NCI-H128 (cell line): Measurements from ENCODE around the gene SPRED2.
"Not testable (repeated sequence)": the region's sequence is repeated elsewhere in the genome, so short reads cannot be mapped to it uniquely, and the experiment has no call there.

Source experiments
- DNase-seq: peaks from one replicate; lab custom pipeline; 2025; ENCODE audit not compliant: unreplicated experiment; lab: John Stamatoyannopoulos, UW

The SPRED2 gene

DNA sequence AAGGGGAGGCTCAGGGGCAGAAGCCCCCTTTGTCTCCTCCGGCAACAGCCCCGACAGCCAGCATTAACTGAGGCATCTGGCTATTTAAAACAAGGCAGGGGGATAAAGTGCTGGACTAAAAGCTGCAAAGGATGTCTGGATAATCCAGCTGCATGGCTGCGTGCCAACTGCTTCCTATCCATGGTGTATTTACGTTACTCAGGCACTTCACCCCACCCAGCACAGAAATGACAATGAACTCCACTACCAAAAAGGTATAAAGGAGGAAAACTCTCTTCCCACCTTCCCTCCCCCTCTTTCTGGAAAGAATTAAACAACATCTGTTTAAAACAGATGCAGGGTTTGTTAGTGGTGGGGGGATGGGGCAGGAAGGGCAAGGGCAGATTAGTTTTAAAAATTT, 82.5 kb downstream of the SPRED2 start:
- peak; percentile 46 for DNase-seq

DNA sequence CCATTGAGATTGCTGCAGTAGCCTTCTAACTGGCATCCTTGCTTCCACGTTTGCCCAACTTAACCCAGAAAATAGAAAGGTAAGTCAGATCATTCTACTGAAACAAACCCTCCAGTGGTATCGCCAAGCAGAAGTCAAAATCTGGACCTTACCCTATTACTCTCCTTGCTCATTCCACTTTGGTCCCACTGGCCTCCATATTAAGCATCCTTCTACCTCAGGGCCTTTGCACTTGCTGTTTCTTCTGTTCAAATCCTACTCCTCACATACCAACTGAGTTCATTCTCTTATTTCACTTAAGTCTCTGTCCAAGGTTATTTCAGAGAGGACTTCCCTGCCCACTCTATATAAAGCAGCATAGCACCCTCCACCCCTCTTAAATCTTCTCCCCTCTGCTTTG, 84.5 kb downstream of the SPRED2 start:
- no peak for DNase-seq

DNA sequence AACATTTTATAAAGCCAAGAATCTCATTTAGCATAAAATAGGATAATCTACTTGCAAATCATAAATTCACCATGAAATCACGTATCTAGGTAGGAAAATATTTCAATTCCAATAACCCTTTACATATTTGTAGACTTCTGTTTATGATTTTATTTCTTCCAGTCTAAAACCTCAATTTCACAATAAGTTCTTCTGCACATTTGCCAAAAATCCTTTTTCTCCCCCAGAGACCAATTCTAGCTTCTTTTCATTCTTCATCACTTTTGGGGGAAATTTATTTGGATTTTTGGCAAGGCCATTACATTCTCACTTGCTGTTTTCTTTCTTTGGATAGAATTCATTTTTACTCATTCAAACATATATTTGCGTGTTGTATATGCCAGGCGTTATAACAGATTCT, 86.8 kb downstream of the SPRED2 start:
- DNase-seq, result no peak

DNA sequence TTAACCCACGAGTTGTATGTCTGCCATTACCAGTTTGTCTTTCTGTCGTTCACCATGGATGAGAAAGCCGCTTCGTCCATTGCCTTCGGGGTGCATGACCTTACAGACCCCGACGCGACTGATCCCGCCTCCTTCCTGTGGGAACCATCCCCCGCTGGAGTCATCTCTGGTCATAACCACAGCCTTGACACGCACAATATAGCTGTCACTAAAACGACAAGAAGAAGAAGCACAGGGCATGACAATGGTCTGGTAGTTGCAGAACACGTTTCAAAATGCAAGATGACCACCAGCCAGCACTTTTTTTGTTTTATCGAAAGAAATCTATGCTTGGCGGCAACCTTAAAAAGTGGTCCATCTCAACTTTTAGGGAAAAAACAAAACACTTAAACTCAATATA, 87.7 kb downstream of the SPRED2 start:
- DNase-seq, result no peak

DNA sequence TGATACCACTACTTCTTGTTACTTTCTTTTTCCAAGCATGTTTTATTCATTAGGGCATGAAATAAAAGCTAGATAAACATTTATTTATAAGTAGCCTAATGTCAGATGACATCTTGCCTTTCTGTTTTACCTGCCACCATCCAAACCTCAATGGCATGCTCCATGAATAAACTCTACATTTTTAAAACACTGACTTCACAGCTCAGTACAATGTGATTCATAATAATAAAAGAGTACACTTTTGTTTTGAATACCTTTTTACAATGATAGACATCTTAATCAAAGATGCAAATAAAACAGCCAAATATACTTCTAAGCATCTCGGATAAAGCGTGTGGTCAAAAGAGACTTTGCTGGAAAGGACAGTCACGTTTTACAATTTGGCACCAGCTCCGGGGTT, 88.2 kb downstream of the SPRED2 start:
- no peak for DNase-seq

DNA sequence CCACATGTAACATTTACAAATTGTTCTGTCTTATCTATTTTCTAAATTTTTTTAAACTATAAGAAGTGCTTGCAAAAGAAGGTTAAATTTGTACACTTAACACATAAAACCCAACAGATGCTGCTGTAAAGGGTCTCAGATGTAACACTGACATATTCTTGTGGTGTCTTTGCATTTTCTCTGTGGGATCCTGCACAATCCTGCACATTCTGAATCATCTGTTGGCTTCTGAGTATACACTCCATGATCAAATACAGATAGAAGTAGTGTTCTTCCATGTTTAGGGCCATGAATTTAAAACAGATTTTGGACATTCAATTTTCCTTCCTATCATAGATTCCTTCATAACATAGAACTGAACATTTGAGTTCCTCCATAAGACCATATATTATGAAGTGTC, 89.0 kb downstream of the SPRED2 start:
- DNase-seq, result no peak

DNA sequence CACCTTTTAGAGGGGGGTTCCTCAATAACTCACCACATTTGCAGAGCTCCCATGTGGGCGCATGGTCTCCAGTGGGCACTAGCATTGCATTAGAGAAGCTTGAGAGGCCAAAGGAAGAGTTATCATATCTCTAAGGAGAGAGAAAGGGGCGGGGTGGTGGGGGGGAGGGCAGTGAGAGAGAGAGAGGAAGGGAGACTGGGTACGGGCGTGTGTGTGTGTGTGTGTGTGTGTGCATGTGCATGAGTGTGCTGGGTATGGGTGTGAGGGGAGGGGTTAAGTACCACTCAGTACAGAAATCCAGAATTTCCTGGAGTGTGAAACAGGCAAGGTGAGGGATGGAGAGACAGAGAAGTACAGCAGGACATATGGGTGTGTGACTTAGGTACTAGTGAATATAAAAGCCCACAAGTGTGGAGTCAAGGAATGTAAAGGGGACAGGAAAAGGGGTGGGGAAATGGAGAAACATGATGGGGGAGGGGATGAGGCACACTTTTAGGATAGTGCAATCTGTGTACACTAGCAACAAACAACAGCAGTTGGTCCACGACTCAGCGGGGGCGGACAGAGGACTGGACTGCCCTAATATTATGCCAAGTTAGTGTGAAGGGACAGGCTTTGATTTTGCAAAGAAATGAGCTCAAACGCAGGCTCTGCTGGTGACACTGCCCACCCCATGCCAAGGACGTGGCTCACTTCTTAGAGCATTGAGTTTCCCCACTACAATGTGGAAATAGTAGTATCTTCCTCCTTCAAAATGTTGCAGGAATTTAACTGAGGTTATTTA, 91.3 kb downstream of the SPRED2 start:
- no peak for DNase-seq

DNA sequence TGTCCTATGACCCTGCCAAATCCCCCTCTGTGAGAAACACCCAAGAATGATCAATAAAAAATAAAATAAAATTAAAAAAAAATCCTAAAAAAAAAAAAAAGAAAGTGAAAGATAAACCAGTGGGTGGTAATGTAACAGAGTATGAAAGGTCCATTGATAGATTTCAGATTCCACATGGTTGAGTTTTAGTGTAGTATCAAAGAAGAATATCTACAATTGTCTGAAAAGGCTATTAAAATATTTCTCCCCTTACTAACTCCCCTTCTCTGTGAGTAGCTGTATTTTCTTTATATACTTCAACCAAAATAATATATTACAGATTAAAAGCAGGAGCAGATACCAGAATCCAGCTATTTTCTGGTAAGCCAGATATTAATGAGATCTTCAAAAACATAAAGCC, 92.8 kb downstream of the SPRED2 start:
- no peak for DNase-seq

DNA sequence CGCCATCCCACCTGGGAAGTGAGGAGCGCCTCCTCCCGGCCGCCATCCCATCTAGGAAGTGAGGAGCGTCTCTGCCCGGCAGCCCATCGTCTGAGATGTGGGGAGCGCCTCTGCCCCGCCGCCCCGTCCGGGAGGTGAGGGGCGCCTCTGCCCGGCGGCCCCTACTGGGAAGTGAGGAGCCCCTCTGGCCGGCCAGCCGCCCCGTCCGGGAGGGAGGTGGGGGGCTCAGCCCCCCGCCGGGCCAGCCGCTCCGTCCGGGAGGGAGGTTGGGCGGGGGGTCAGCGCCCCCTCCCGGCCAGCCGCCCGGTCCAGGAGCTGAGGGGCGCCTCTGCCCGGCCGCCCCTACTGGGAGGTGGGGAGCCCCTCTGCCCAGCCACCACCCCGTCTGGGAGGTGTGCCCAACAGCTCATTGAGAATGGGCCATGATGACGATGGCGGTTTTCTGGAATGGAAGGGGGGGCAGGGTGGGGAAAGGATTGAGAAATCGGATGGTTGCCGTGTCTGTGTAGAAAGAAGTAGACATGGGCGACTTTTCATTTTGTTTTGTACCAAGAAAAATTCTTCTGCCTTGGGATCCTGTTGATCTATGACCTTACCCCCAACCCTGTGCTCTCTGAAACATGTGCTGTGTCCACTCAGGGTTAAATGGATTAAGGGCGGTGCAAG, 93.4 kb downstream of the SPRED2 start:
- DNase-seq, result not testable (repeated sequence)

DNA sequence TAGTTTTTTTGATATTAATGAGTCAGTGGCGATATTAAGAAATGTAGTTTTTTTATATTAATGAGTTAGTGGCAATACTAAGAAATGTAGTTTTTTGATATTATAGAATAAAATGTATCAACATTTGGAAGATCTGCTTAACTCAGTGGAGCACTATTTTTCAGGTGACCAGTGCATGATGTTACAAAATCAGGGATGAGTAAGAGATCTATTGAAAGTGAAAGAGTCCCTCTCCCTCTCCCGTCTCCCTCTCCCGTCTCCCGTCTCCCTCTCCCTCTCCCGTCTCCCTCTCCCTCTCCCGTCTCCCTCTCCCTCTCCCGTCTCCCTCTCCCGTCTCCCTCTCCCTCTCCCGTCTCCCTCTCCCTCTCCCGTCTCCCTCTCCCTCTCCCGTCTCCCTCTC, 94.5 kb downstream of the SPRED2 start:
- DNase-seq, result not testable (repeated sequence)

DNA sequence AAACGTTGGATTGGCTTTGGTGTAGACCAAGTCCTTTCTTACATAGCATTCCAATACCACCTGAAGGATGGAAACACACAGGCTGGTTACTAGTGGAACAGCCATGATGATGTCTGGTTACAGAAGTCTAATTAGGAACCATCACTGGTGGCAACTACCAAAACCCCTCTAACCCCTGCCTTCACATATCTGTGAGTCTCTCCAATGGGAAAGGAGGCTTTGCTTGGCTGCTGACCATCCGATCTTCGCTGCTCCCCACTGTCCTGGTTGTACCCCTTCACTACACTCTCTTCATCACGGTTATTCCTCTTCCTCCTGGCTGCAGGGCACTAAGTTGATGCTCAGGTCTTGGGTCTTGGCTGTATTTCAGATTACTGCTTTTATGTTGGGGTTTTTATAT, 97.7 kb downstream of the SPRED2 start:
- DNase-seq, result no peak

DNA sequence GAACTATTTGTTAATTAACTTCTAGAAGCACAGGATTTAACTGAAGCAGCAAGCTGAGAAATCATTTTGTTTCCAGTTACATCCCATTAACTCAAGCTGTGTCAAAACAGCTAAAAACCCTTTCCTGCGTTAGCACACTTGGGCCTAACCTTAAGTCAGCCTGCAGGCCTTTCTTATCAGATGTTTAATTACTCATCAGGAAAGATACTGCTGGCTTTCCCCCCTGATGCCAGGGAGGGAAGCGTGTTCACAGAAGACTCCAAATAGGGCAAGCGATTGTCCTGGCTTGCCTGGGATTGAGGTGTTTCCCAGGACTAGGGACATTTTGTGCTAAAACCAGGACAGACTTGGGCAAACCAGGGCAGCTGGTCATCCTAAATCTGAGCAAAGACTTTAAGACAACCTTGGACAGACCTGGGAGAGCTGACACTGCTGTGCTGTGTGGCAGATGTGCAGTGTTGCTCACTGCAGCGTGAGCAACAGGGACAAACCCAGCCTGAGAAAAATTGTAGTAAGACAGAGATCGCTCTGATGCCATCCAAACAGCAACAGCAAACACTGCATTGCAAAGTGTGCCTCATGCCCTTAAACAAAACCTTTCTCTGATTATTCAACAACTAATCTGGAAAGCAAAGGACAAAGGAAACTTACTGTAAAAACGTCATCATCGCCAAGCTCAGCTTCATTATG, 100.9 kb downstream of the SPRED2 start:
- no peak for DNase-seq

DNA sequence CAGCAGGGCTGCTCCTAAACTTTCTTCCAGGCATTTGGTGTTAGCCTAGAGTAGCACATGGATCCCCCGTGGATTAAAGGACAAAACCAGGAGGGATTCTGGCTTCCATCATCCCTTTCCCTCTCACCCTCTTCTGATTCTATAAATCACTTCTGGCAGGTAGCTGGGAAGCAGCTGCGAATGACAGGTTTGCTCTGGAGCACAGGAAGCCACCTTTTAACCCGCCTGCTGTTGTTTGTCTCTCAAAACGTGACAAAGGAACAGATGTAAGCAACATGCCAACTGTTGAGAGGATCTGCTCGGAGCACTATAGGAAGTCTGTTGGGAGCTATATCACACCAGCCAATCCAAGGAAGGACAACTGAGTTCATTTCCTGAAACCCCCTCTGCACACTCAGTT, 102.9 kb downstream of the SPRED2 start:
- DNase-seq, result peak; percentile 45

DNA sequence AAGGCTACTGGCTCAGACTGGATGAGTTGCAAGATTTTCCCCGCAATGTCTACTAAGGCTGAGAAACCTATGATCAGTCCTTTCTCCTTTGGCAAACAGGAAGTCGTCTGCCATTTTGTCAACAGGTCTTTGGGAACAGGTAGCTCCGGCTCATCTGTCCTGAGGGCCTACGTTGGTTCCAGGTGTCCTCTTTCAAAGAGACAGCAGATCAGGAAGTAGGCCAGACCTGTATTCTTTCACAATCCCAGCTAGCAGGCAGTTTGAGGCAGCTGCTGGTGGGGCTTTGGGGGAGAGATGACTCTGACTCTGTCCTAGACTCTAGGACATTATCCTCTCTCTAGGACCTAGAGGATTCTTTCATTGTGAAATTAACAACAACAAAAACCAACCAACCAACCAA, 106.1 kb downstream of the SPRED2 start:
- DNase-seq, result no peak

DNA sequence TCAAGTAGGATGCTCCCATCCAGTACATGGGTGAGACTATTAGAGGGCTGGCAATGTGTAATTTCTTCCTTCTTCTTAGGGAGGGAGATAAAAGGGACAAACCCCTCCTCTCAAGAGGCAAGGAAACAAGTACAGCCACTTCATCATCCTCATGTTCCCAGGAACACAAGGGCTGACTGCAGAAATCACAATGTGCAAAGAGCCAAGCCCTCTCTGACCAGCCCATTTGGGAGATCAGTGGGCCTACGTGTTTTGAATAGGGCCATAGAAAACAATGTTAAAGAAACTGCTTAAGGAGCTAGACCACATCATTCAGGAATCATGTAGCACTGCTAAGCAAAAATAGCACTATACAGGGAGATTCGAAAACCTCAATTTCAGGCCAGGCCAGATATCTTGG, 107.3 kb downstream of the SPRED2 start:
- DNase-seq, result no peak

DNA sequence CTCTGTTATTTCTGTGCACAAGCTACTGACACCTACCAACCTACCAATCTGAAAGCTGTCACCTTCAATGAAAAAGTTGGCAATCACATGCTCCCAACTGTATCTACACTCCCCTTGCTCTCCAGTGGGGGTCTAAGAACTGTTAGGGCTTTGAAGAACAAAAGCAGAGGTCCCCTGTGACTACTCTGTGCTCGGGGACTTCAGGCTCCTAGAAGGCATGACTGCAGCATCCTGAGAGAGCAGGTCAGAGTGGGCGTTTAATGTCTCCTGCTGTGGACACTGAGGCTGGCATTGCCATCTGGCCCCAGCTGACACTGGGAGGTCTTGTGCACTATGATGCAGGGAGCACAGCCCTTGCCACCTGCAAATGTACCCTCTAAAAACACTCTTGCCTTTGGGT, 111.5 kb downstream of the SPRED2 start:
- no peak for DNase-seq

DNA sequence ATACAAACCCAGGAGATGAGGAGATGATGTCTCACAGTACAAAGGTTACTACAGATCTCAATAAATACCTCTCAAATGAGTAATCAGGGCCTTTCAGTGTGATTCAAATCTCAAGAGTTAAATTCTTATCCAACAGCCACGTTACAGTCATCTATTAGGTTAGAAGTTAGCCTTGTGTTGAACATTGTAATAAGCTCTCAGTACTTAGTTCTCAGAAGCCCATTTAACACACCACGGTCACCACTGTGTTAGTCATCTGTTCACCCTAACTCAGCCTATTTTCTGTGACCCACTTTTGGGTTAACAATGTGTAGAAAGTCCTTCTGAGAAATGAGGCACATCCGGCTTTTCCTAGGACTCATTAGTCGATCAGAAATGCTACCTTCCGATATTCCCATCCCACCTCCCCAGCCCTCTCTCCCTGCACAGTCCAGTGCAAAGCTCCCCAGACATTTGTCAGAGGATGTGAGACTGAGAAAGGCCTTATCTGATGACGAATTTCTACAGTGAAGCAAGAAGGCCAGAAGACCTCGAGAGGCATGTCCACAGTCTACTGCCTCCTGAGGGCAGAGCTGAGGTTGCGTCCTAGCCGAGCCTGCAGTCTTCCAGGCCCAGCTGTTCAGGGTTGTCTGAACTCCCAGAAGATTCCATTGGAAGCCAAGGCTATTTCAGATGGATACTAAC, 112.2 kb downstream of the SPRED2 start:
- DNase-seq, result no peak

DNA sequence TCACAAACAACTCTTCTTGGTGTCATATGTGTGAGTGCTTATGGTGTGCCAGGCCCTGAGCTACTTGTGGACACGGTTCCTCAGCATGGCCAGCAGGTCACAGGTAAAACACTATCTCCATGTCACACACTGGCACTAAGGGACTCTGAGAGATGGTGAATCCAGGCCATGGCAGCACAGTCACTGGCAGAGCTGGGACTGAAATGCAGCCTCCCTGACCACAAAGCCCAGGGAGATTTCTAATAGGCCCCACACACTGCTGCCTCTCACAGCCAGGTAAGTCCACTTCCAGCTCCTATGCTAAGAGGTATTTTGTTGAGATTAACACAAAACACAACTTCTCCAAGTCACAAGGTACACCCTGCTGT, 112.7 kb downstream of the SPRED2 start:
- DNase-seq, result no peak

DNA sequence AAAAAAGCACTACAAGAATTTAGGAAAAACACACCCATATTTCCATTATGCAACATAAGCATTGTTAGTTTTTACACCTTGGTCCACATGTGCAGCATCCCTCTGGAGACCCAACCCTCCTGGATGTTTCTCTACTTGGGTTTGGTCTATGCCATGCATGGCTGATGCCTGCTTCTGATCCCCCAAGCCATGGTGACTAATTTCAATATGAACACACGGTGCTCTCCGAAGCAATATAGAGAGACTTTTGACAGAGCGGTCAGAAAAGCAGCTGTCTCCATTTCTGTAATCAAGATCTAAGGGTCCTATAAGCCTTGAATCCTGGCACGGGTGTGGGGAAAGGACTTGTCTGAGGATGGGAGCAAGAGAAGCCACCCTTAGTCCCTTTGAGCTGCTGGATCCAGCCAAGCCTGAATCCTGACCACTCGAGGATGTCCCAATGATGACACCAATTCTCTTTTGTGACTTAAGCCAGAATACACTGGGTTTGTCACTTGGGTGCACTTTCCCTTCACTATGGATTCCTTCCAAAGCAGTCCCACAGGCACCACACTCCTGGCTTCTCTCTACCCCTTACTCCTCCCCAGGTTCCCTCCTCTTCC, 113.2 kb downstream of the SPRED2 start:
- DNase-seq, result no peak

DNA sequence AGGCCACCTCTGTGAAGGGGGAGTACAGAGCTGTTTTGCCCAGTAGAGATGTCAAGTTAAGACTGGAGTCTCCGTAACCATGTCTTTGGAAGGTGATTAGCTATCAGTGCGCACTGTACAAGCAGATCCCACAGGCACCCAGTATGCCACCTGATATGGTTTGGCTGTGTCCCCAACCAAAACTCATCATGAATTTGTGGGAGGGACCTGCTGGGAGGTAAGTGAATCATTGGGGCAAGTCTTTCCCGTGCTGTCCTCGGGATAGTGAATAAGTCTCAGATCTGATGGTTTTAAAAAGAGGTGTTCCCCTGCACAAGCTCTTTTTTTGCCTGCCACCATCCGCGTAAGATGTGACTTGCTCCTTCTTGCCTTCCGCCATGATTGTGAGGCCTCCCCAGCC, 114.6 kb downstream of the SPRED2 start:
- DNase-seq, result no peak

DNA sequence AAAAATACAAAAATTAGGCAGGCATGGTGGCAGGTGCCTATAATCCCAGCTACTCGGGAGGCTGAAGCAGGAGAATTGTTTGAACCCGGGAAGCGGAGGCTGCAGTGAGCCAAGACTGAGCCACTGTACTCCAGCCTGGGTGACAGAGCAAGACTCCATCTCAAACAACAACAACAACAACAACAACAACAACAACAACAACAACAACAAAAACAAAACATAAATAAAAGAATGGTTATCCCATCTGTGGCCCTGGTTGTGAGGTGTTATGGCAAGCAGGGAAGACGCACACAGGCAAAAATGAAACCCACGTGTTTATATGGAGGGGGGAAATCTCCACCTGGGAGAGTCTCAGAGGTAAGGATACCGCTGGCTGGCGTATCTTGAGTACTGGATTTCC, 115.0 kb downstream of the SPRED2 start:
- DNase-seq, result not testable (repeated sequence)
